Measurements from ENCODE around the gene LILRA1. TPM values are rescaled to one million over a fixed set of nuclear protein-coding genes. Genes with fewer than 3 reads are reported as not detected.

The LILRA1 gene
- not detected in 2 replicates for total RNA-seq

DNA sequence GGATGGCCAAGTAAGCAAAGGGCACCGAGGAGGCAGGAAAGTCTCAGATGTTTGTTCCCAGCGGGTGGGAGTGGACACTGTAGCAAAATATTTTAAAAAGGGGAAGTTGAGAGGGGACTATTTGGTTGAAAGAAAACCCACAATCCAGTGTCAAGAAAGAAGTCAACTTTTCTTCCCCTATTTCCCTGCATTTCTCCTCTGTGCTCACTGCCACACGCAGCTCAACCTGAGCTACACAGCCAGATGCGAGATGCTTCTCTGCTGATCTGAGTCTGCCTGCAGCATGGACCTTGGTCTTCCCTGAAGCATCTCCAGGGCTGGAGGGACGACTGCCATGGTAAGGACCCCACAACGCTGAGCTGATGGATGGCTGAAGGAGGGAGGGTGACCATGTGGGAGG is at the start of gene LILRA1:
Gene LILRA1, plus strand, starts transcription at position 188 of the 400 bp plus-strand sequence. CDS start 613 bp downstream, outside the sequence.

DNA sequence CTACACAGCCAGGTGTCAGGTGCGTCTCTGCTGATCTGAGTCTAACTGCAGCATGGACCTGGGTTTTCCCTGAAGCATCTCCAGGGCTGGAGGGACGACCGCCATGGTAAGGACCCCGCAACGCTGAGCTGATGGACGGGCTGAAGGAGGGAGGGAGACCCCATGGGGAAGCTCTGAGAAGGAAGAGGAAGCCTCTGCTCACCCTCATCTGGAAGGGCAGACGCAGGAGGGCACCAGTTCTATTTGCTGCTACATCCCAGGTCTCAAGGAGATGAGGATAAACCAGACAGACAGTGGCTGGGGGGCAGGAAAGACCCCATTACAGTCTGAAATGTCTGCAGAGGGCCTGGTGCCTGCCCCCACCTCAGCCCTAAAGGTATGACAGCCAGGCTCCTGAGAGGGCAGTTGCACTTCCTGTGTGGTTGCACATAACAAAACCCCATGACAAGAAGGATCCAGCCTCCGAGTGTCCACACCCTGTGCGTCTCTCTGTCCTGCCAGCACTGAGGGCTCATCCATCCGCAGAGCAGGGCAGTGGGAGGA is 20.0 kb upstream of the LILRA1 start, which contains the start of gene LILRA2:
Gene LILRA2, plus strand, starts transcription at position 461 of the 543 bp plus-strand sequence. CDS start 89 bp downstream, outside the sequence.

DNA sequence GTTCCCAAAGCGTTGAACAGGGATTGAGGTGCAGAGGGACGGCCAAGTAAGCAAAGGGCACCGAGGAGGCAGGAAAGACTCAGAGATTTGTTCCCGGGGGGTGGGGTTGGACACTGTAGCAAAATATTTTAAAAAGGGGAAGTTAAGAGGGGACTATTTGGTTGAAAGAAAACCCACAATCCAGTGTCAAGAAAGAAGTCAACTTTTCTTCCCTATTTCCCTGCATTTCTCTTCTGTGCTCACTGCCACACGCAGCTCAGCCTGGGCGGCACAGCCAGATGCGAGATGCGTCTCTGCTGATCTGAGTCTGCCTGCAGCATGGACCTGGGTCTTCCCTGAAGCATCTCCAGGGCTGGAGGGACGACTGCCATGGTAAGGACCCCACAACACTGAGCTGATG is 36.8 kb downstream of the LILRA1 start, which contains the start of gene LILRB1:
Gene LILRB1, plus strand, starts transcription at position 223 of the 400 bp plus-strand sequence. CDS start 590 bp downstream, outside the sequence.

Small RNA genes within 50 kb of the gene (small RNA-seq; reads per million reads assigned to genes)
- gene AC245036.2, result not detected
- not detected for gene AC245036.3
- not detected for gene MIR8061

Other genes starting within 250 kb of the LILRA1 start
- gene LAIR1, start 228.7 kb upstream of the LILRA1 start, total RNA-seq, result not detected in 2 replicates
- gene TTYH1, start 178.2 kb upstream of the LILRA1 start, total RNA-seq, result not detected in 2 replicates
- gene LENG8, start 144.4 kb upstream of the LILRA1 start, total RNA-seq, result 61.1 and 82.1 TPM in 2 replicates
- gene LENG9, start 129.9 kb upstream of the LILRA1 start, total RNA-seq, result 5.6 and 8.2 TPM in 2 replicates
- gene CDC42EP5, start 120.3 kb upstream of the LILRA1 start, total RNA-seq, result 69.1 and 109 TPM in 2 replicates
- not detected in 2 replicates for gene LAIR2, start 90.8 kb upstream of the LILRA1 start, total RNA-seq
- not detected in 2 replicates for gene LILRA2, start 19.8 kb upstream of the LILRA1 start, total RNA-seq
- not detected in 2 replicates for gene LILRB1, start 36.9 kb downstream of the LILRA1 start, total RNA-seq
- gene LILRB4, start 69.4 kb downstream of the LILRA1 start, total RNA-seq, result not detected in 2 replicates
- gene KIR3DL3, start 130.8 kb downstream of the LILRA1 start, total RNA-seq, result not detected in 2 replicates
- gene KIR2DL3, start 144.9 kb downstream of the LILRA1 start, total RNA-seq, result not detected in 2 replicates
- gene KIR2DL1, start 176.2 kb downstream of the LILRA1 start, total RNA-seq, result not detected in 2 replicates
- not detected in 2 replicates for gene KIR2DL4, start 210.0 kb downstream of the LILRA1 start, total RNA-seq
- not detected in 2 replicates for gene KIR3DL1, start 222.8 kb downstream of the LILRA1 start, total RNA-seq
- gene KIR2DS4, start 239.0 kb downstream of the LILRA1 start, total RNA-seq, result not detected in 2 replicates

Data from vein endothelial cell (primary cell).